Stimulated activated CD4-positive, alpha-beta T cell treated with anti-CD3 and anti-CD28 coated beads, Interleukin-12 subunit alpha, Interleukin-12 subunit beta, amount 100 ng/mL, for 24 hours (primary cell): ENCODE data around the gene VAPA.

Experiments
- DNase-seq, 2 experiments: peaks; one replicate each; pipeline ENCODE4 v3.0.0-alpha.2; 2020; ENCODE audit warnings: low read depth in 2 of 2

Gene VAPA

GRCh38 chr18:10003281-10003680, 89.5 kb downstream of the VAPA start:
- no peak for DNase-seq

- DNase-seq: no peak
These were observed 90.0 kb downstream of the VAPA start for GRCh38 chr18:10003866-10004265.

GRCh38 chr18:10006311-10006893, 92.6 kb downstream of the VAPA start:
- no peak for DNase-seq

GRCh38 chr18:10008006-10008647, 94.3 kb downstream of the VAPA start:
- no peak for DNase-seq
